ENCODE results near the gene PLD5. TPM values are rescaled to one million over a fixed set of nuclear protein-coding genes. Genes with fewer than 3 reads are reported as not detected.

The PLD5 gene
- total RNA-seq, 1 experiment from 2014 or later, result 1.8 TPM

DNA sequence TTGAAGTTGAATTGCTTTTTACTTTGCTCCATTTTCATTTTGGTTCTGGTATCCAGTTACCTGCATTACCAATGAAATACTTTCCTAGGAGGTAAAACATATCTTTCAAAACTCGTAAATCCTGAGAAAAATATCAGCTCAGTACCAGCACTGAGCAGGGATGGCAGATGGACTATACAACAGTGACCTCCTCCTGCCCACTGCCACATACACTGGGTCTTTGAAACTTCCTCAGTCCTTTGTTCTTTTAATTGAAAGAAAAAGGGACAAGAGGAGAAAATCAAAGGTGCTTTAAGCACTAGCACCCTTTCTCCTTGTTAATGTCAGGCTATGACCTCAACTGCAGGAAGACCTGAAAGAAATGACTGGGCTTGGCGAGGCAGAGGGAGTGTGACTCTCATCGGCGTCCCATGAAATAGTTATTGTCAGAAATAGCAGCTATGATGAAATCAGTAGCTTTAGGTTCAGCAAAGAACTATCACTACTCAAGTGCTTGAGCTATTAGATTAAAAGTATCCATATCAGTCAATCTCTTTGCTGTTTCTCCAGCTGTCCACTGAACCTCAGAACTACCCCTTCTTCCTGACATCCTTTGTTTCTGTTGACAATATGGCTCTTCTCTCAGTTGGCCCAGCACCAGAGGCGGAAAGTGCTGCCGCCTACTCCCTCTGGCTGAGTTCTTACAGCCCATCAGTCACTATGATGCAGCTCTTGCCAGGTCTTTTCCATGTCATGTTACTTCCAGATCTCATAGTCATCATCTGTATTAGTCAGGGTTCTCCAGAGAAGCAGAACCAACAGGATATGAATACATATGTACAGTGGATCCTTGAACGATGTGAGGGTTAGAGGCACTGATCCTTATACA, 318.6 kb downstream of the PLD5 start:
- Mint-ChIP-seq H3K36me3 (ENCODE audit: insufficient read depth, unreplicated experiment) (peaks cover 3% of the 10 kb centered on the region), H3K4me1 (ENCODE audit: low read depth, unreplicated experiment) (peaks cover 6% of the 10 kb centered on the region), H3K4me3 (ENCODE audit: unreplicated experiment) (no peak overlapping the region), H3K27me3 (ENCODE audit: insufficient read depth, unreplicated experiment) (no peaks in the 10 kb centered on the region), H3K9me3 (ENCODE audit: unreplicated experiment) (peaks cover 37% of the 10 kb centered on the region), H3K27ac (ENCODE audit: unreplicated experiment) (no peak overlapping the region)
- peaks cover 10% of the 10 kb centered on the region for H3K4me1 ChIP-seq
- DNase-seq, result no peak
- no TSS peak for BruUV-seq (replicated peaks)
- TF ChIP-seq, protein P1, sequence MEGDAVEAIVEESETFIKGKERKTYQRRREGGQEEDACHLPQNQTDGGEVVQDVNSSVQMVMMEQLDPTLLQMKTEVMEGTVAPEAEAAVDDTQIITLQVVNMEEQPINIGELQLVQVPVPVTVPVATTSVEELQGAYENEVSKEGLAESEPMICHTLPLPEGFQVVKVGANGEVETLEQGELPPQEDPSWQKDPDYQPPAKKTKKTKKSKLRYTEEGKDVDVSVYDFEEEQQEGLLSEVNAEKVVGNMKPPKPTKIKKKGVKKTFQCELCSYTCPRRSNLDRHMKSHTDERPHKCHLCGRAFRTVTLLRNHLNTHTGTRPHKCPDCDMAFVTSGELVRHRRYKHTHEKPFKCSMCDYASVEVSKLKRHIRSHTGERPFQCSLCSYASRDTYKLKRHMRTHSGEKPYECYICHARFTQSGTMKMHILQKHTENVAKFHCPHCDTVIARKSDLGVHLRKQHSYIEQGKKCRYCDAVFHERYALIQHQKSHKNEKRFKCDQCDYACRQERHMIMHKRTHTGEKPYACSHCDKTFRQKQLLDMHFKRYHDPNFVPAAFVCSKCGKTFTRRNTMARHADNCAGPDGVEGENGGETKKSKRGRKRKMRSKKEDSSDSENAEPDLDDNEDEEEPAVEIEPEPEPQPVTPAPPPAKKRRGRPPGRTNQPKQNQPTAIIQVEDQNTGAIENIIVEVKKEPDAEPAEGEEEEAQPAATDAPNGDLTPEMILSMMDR (IDR thresholded peaks at IDR 0.05; ENCODE audit: insufficient read depth in 1 of 2, low read depth in 1 of 2, low read length in 1 of 2, severe bottlenecking in 1 of 2, unreplicated experiment in 1 of 2), result no peak
- intact Hi-C loops (cut with micrococcal nuclease; ENCODE audit: unreplicated experiment), result no loop called here
- no peaks in the 10 kb centered on the region for H3K27me3 ChIP-seq (replicated peaks; ENCODE audit: control insufficient read depth, insufficient read depth, low read length)
- CTCF ChIA-PET, result no interaction called here
- H3K9me3 ChIP-seq, result peaks cover 4% of the 10 kb centered on the region; the same call in 1 of the 2 replicates
- no peaks in the 10 kb centered on the region for H3K36me3 ChIP-seq (ENCODE audit: control insufficient read depth, insufficient read depth, low read length)
- POLR2A ChIA-PET, result no interaction called here
- no peak overlapping the region for H3K4me3 ChIP-seq (ENCODE audit: low read depth, low read length)

DNA sequence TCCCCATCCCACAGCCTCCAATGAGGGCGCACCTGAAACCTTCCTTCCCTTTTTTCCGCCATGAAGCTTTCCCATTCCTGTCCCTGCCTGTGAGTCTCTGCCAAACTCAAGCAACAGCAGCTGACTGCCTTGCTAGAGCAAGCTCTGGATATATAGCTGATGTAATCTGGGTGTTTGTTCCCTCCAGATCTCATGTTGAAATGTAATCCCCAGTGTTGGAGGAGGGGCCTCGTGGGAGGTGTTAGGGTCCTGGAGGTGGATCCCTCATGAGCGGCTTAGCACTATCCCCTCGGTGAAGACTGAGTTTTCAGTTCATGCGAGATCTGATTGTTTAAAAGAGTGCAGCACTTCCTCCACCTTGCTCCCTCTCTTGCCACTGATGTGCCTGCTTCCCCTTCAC, 321.2 kb downstream of the PLD5 start:
- POLR2A ChIA-PET, result no interaction called here
- Histone ChIP-seq H3K4me3 (ENCODE audit: low read depth, low read length) (no peak overlapping the region), H3K27me3 (replicated peaks; ENCODE audit: control insufficient read depth, insufficient read depth, low read length) (no peaks in the 10 kb centered on the region), H3K36me3 (ENCODE audit: control insufficient read depth, insufficient read depth, low read length) (no peaks in the 10 kb centered on the region), H3K9me3 (no peaks in the 10 kb centered on the region), H3K4me1 (no peaks in the 10 kb centered on the region)
- no peak overlapping the region for H3K27ac Mint-ChIP-seq (ENCODE audit: unreplicated experiment)
- no peaks in the 10 kb centered on the region for H3K27me3 Mint-ChIP-seq (ENCODE audit: insufficient read depth, unreplicated experiment)
- no TSS peak for BruUV-seq (replicated peaks)
- no peak for DNase-seq
- TF ChIP-seq, protein P1 (IDR thresholded peaks at IDR 0.05; ENCODE audit: insufficient read depth in 1 of 2, low read depth in 1 of 2, low read length in 1 of 2, severe bottlenecking in 1 of 2, unreplicated experiment in 1 of 2), result no peak
- peaks cover 14% of the 10 kb centered on the region for H3K9me3 Mint-ChIP-seq (ENCODE audit: unreplicated experiment)
- no peak overlapping the region for H3K4me3 Mint-ChIP-seq (ENCODE audit: unreplicated experiment)
- CTCF ChIA-PET, result no interaction called here
- H3K36me3 Mint-ChIP-seq (ENCODE audit: insufficient read depth, unreplicated experiment), result no peaks in the 10 kb centered on the region
- intact Hi-C loops (cut with micrococcal nuclease; ENCODE audit: unreplicated experiment), result no loop called here
- H3K4me1 Mint-ChIP-seq (ENCODE audit: low read depth, unreplicated experiment), result no peaks in the 10 kb centered on the region

DNA sequence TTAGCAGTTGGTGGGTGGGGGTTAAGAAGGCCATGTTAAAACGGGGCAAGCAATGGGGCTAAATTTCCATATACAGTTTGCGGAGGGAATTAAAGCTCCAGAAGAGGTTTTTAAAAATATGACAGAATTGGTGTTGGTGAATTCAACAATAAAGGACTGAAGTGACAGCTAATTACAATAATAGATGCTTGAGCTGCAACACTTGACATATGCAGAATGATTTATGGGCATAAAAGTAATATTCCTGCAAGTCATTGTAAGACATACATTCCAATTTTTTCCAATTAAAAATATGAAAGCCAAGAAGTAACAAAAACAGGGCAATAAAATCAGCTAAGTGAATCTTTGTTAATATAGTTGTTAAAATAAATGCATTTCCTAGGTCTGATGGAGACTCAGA, 323.4 kb downstream of the PLD5 start:
- Histone ChIP-seq H3K27me3 (replicated peaks; ENCODE audit: control insufficient read depth, insufficient read depth, low read length) (no peaks in the 10 kb centered on the region), H3K4me3 (ENCODE audit: low read depth, low read length) (no peak overlapping the region)

More for the DNA sequence above, 323.4 kb downstream of the PLD5 start:
- intact Hi-C loops (cut with micrococcal nuclease; ENCODE audit: unreplicated experiment), result no loop called here
- ChIA-PET CTCF (no interaction called here), POLR2A (no interaction called here)
- H3K4me1 Mint-ChIP-seq (ENCODE audit: low read depth, unreplicated experiment), result peaks cover under 1% of the 10 kb centered on the region
- no peak overlapping the region for H3K27ac Mint-ChIP-seq (ENCODE audit: unreplicated experiment)
- no peaks in the 10 kb centered on the region for H3K27me3 Mint-ChIP-seq (ENCODE audit: insufficient read depth, unreplicated experiment)
- no peak overlapping the region for H3K4me3 Mint-ChIP-seq (ENCODE audit: unreplicated experiment)
- Histone ChIP-seq H3K36me3 (ENCODE audit: control insufficient read depth, insufficient read depth, low read length) (no peaks in the 10 kb centered on the region), H3K4me1 (peaks cover 5% of the 10 kb centered on the region; the same call in 1 of the 2 replicates), H3K9me3 (no peaks in the 10 kb centered on the region)
- no TSS peak for BruUV-seq (replicated peaks)
- H3K9me3 Mint-ChIP-seq (ENCODE audit: unreplicated experiment), result no peaks in the 10 kb centered on the region
- TF ChIP-seq, protein P1 (IDR thresholded peaks at IDR 0.05; ENCODE audit: insufficient read depth in 1 of 2, low read depth in 1 of 2, low read length in 1 of 2, severe bottlenecking in 1 of 2, unreplicated experiment in 1 of 2), result no peak
- DNase-seq, result no peak
- no peaks in the 10 kb centered on the region for H3K36me3 Mint-ChIP-seq (ENCODE audit: insufficient read depth, unreplicated experiment)
